HepG2 (cell line): ENCODE measurements around the gene COMMD8.

Experiments
- CBFB ChIP-seq: sonication (generic); formaldehyde crosslinking; IDR thresholded peaks from 2 replicates; pipeline ENCODE4 v1.4.0; 2020; ENCODE audit warnings: missing genetic modification reagents
- CEBPB ChIP-seq: IDR thresholded peaks from 2 replicates; pipeline ENCODE4 v1.6.1; 2011; ENCODE audit warnings: low read depth, low read length, improper control_type of control experiment, borderline replicate concordance
- CTCF ChIP-seq: sonication (generic); formaldehyde crosslinking; IDR thresholded peaks from 2 replicates; pipeline ENCODE4 v1.5.0; 2020; ENCODE audit warnings: mild to moderate bottlenecking, missing genetic modification reagents, moderate library complexity
- HOXA3 ChIP-seq: sonication (generic); formaldehyde crosslinking; IDR thresholded peaks from 2 replicates; pipeline ENCODE4 v1.5.0; 2020; ENCODE audit warnings: missing genetic modification reagents
- KAT7 ChIP-seq: IDR thresholded peaks from 2 replicates; pipeline ENCODE4 v1.6.1; 2018; ENCODE audit warnings: borderline replicate concordance, missing compliant biosample characterization
- KDM4B ChIP-seq: sonication (generic); formaldehyde crosslinking; IDR thresholded peaks from 2 replicates; pipeline ENCODE4 v1.4.0; 2020; ENCODE audit warnings: missing genetic modification reagents
- MLLT10 ChIP-seq: sonication (generic); formaldehyde crosslinking; IDR thresholded peaks from 2 replicates; pipeline ENCODE4 v1.4.0; 2020; ENCODE audit warnings: missing genetic modification reagents
- NONO ChIP-seq, 2 experiments: fragments of 450-650 bp in 1 of 2; sonication (generic) in 1 of 2; formaldehyde crosslinking in 1 of 2; IDR thresholded peaks in 1 of 2; conservative IDR thresholded peaks in 1 of 2; 2 replicates each; pipeline versions ENCODE4 v1.6.1 to v1.8.0; 2017 to 2022; ENCODE audit warnings: mild to moderate bottlenecking in 1 of 2, missing genetic modification reagents in 1 of 2, moderate library complexity in 1 of 2
- POLR2A ChIP-seq, 2 experiments: IDR thresholded peaks; 2 replicates each; pipeline ENCODE4 v1.6.1; 2011; ENCODE audit warnings: low read depth in 2 of 2, low read length in 2 of 2, mild to moderate bottlenecking in 1 of 2, moderate library complexity in 1 of 2; ENCODE audit not compliant: insufficient read depth in 1 of 2
- ZNF790 ChIP-seq: sonication (generic); formaldehyde crosslinking; IDR thresholded peaks from 2 replicates; pipeline ENCODE4 v1.8.0; 2022; ENCODE audit warnings: missing genetic modification reagents, mild to moderate bottlenecking, borderline replicate concordance
- TF ChIP-seq, protein P1 (sequence below): sonication (generic); formaldehyde crosslinking; IDR thresholded peaks from 2 replicates; pipeline ENCODE4 v1.4.0; 2020; ENCODE audit warnings: mild to moderate bottlenecking, missing genetic modification reagents

- TF ChIP-seq CTCF (CRISPR knock-in tag): no peak
- no peak for TF ChIP-seq MLLT10 (CRISPR knock-in tag)
- TF ChIP-seq CEBPB: no peak
- TF ChIP-seq, protein P1, sequence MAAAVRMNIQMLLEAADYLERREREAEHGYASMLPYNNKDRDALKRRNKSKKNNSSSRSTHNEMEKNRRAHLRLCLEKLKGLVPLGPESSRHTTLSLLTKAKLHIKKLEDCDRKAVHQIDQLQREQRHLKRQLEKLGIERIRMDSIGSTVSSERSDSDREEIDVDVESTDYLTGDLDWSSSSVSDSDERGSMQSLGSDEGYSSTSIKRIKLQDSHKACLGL (CRISPR knock-in tag): no peak
- TF ChIP-seq ZNF790: no peak
- no peak for TF ChIP-seq HOXA3
- TF ChIP-seq CBFB (CRISPR knock-in tag): no peak
- no peak for TF ChIP-seq KAT7
- TF ChIP-seq NONO (IDR thresholded peaks at IDR 0.05): no peak
- no peak for TF ChIP-seq NONO (CRISPR knock-in tag; conservative IDR thresholded peaks at IDR 0.05)
- no peak for TF ChIP-seq POLR2A (IDR thresholded peaks at IDR 0.05; ENCODE audit: insufficient read depth in 1 of 2, low read depth in 2 of 2, low read length in 2 of 2)
- TF ChIP-seq KDM4B (CRISPR knock-in tag): no peak
These were observed 47.8 kb downstream of the COMMD8 start for GRCh38 chr4:47415719-47416118.
